T1000 (cell line): ENCODE measurements around the gene PRKCH.

ENCODE experiments used
- DNase-seq: peaks from one replicate; lab custom pipeline; 2025; ENCODE audit warnings: mixed read lengths; lab: John Stamatoyannopoulos, UW

The PRKCH gene

DNA sequence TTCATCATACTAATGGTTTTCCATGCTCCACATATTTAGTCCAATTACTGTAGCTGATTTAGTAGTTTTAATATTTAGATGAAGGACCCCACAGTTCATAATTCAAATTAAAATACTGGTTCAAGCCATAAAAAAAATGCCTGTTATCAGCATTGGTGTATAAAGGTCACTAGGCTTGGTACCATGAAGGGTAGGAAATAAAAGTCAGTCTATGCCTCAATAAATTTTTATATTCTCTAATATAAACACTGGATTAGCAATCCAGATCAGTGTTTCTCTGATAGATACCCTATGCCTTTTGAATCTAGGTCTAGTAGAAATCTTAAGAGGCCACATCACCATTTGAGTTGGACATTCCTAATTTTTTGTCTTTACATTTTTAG lies 210.7 kb downstream of the PRKCH start:
- DNase-seq: no peak

DNA sequence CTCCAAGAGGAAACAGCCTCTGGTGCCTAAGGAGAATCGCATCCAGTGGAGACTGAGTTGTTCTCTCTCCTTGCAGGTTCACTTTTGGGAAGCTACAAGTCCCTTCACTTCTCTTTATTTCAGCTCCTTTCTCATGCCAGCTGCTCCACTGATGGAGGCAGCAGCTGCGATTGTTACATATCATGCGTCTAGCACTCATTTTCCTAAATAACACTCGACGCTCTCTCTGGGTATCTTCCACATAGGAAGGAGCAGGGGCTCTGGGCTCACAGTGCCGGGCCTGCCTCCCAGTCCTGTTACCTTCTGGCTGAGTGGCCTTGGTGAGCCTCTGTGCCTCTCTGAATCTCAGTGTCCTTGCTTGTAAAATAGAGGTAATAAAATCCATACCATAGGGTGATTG lies 211.4 kb downstream of the PRKCH start:
- DNase-seq: no peak

DNA sequence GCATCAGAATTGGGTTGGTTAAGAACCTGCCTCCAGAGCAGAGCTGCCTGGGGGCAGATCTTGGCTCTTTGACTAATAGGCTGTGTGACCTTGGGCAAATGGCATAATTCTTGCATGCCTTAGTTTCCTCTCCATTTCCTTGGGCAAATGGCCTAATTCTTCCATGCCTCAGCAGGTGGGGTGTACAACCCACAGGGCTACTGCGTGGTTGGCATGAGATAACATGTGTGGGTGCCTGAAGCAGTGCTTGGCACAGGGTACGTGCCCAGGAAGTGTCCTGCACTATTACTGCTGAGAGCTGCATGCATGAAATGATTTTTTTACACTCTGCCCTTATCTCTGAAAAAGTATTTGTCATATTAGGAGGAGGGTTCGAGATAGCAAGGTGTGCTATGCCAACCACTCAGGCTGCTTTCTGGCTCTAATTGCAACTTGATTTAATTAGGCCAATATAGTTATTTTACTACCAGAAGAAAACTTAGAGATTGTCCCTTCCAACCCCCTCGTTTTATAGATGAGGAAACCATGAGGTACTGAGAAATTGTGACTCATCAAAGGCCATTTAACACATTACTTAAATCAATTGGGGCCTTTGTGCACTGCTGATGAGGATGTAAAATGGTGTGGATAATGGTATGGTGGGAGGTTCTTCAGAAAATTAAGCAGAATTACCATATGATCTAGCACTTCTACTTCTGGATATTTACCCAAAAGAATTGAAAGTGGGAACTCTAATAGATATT lies 212.3 kb downstream of the PRKCH start:
- DNase-seq: no peak

DNA sequence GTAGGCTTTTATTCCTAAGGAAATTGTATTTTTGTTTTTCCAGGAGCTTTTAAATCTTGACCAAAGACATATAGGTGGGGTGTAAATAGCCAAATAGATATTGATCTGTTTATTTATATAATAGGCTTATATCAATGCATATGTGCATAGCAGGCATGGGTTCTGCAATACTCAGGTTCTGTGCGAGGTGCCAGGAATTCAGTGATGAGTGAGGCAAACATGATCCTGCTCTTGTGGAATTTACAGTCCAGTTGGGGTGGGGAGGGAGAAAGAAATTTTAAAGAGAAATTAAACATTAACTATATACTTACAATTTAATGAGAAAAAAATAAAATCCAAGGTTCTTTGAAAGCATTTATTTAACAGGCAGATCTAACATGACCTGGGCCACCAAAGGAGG lies 213.7 kb downstream of the PRKCH start:
- DNase-seq: no peak

DNA sequence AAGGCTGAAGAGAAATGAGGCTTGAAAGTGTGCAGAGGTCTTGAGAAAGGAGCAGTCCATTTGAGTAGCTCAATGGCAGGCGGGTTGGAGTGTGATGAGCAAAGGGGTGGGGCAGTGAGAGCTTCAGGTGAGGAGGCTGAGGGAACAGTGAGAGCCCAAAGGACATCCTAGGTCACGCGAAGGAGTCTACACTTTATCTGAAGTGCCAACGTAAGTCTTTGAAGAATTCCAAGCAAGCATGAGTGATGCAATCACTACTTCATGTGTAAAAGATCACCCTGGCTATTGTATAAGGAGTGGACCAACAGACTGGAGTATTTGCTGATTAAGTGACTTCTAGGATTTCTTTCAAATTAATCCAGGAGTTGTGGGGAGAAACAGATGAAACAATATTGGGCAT lies 214.1 kb downstream of the PRKCH start:
- no peak for DNase-seq

DNA sequence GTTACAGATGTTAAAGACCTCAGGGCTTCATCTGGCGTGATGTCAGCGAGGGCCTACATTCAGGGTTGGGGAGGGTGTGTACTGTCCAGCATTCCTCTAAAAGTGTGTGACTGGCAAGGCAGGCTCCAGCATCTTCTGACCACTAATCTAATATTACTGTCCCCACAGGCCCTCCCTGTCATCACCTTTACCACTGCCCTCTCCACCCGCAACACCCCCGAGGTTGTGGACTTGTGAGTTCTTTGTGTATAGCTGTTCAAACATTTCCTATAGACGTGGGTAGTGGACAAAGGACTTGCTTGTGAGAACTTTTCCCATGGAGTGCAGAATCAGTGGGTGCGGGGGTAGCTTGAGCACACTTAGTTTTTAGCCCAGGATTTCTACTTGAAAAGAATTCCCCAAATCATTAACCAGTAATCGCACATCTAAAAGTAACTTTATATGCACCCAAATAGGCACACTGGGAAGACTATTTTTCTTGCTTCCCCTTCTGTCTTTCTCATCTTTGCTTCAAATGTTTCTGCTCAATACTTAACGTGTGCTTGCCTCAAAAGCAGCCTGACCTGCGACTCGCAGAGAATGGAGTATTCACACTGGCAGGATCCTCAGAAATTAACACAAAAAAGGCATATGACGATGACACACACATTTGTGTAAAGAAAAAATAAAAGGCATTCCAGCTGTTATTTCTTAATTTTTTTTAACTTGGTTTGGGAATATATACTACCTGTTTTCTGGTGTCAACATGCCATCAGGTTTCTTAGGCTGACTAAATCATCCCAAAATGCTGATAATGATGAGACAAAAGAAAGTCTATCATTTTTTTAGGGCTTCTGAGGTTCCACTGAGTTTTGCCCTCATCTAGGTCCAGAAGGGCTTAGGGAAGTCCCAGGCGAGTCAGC lies 215.5 kb downstream of the PRKCH start:
- DNase-seq: no peak

DNA sequence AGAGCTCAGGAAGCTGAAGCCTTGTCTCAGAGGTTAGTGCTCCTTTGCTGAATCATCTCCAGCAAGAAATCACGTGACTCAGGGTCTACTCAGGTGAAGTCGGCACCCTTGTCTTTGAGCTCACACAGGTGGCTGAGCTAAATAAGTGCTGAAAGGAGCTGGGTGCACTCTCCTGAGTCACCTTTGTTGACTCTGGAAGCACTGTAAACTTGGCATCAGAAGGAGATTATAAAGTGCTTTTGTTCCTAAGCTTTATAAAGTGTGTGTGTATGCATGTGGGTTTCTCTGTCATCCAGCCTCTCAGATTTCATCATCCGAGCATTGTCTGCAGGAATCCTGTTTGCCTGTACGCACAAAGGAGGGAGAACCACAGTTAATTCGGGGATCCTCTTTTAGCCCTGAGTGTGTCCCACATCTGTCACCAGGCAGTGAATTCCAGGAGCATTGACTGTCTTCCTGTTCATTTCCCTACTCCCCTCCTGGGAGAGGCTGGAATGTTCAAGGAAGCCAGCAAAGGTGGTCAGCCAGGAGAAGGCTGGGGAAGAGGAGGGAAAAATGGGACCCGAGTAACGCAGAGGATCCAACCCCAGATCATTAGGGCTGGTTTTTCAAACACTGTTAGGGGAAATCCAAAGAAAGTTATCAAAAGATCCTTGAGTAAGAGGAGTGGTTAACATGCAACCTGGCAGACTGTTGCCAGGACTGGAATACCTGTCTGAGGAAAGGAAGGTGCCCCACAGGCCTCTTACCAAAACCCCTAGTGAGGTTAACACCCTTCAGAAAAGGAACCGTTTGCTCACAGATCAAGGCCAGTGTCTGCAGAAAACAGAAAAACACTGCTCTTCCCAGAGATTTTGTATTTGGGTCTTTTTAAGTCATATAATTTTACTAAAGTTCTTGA lies 216.4 kb downstream of the PRKCH start:
- no peak for DNase-seq

DNA sequence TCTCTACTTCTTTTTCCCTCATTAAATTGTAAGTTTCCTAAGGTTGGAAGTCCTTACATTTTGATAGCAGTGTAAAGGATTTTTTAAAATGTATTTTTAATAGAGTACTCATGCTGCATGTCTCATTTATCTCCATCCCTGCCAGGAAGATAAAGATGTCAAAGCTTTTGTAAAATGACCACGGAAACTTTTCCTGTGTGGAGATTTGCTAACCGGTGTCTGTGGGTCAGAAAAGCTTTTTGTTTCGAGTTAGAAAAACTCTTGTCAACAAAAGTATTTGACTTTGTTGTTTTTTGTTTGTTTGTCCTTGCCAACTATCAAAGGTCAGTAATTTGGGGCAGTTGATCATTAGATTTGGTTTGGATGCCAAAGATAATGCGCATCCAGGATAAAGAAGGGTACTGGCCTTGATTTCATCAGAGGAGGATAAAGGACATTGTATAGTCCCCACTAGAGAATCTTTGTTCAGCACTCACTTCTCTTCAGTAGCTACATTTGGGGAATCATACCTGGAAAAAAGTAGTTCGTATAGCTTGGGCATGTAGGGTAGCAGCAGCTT lies 217.2 kb downstream of the PRKCH start:
- DNase-seq: no peak

DNA sequence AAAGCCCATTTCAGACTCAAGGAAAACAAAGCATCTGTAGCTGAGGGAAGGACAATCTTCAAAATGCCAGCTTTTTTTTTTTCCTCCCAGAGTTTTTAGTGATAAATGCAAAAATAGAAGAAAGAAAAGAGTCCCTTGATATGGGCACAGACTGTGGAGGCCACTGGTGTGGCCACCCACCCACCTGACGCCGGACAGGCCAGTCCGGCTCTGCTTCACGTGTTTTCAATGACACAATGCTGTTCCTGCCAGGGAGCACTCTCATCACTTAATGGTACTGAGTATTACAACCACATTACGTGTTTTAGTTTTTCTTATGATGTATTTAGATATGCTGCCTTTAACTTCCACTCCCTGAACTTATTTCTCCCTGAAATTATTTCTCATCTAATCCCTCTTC lies 218.3 kb downstream of the PRKCH start:
- no peak for DNase-seq

DNA sequence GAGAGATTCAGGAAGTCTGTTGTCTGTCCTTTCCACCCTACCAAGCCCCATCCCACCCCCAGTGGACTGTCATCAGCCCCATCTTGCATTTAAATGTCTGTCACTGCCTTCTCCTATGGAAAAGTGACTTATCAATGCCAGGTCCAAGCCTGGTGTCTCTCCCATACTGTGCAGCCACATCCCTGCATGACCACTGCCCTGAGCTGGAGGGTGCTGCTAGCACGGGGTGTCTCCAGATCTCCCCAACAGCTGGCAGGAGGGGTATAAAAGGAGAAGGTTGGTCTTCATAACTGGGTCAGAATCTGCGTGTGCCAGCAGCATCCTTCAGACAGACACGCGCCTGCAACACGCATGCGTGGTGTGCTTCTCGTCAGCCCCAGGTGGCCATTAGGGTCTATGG lies 219.6 kb downstream of the PRKCH start:
- DNase-seq: no peak

DNA sequence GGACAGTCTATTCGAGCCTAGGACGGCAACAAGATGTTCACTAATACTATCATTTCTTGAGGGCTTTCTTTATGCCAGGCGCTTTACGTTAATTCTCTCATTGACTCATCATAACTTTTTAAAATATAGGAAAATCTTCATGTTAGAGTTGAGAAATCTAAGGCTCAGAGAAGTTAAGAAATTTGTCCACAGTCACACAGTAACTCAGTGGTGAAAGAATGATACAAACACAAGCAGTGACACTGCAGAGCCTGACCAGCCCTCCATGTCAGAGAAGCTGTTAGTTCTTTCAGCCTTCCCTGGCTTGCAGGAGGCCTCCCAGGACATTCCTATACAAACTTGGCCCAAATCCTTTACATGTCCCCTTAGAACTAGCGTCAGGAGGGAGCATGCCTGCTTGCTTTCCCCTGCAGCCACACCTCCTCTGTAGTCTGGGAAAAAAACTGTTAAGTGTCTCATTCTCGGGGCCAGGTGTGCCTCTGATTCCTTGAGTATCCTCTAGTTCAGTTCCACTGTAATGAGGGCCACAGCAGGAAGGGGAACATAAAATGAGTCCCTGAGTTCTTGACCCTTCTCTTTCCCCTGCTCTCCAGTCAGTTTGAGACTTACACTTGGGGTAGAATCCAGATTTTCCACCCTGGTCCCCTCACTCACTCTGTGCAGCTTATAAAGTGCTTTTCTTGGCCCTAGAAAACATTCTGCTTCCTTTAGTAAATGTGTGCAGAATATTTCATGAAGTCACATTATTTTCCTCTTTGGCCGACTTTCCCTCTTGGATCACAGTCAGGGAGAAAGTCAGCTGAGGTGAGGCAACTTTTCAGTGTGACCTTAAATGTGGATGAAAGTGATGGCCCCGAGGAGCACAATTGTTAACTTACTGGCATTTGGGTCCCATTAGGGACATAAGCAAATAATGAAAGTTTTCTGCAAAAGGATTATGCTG lies 221.7 kb downstream of the PRKCH start:
- no peak for DNase-seq

DNA sequence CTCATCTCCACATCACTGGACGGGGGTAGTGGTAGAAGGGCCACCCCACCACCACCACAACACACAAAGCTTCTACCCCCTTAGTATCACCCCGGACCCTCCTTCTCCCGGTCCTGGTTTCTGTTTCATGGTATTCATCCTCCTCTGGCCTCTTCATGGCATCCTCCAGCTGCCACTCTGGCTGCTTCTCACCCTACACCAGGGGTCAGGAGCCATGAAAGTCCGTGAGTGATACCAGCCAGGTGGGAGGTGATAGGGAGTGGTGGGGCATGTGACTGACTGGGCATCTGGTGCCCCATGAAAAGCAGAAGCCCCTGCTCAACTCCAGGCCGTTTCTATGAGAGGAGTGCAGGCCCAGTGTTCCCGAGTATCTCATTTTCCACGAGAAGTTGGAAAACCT lies 222.6 kb downstream of the PRKCH start:
- DNase-seq: no peak

DNA sequence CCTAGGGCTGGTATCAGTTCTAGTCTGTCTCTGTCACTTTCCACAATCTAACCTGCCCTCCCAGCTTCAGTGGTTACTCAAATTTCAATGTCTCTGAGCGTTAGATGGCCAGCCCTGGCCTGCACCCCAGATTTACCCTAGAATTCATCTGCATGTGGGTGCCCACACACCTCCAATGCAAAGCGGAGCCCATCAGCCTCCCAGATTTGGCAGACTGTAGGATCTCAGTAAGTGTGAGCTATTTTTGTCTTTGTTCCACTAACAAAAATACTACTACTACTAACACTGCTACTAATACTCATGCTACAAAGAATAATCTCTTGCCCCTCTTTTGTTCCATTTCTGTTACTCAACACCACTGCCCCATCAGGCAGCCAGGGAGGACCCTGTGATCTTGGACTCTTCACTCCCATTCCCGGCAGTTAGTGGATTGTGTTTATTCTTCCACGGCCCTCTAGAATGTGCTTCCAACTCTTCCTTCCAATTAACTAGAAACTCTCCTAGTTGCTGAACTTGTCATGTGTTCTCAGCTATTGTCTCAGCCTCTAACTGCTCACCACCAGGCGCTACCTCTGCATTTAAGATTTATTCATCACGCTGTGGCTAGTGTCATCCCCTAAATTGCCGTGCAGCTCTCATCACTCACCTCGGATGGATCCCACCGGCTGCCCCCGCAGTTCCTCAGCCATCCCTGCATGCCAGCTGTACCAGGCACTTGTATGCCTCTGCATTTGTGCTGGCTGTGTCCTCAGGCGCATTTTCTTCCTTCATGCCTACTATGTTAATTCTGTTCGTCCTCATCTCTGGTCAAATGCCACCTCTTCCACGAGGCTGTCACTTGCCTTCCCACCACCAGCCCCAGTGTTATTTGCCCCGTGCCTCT lies 223.3 kb downstream of the PRKCH start:
- DNase-seq: no peak

DNA sequence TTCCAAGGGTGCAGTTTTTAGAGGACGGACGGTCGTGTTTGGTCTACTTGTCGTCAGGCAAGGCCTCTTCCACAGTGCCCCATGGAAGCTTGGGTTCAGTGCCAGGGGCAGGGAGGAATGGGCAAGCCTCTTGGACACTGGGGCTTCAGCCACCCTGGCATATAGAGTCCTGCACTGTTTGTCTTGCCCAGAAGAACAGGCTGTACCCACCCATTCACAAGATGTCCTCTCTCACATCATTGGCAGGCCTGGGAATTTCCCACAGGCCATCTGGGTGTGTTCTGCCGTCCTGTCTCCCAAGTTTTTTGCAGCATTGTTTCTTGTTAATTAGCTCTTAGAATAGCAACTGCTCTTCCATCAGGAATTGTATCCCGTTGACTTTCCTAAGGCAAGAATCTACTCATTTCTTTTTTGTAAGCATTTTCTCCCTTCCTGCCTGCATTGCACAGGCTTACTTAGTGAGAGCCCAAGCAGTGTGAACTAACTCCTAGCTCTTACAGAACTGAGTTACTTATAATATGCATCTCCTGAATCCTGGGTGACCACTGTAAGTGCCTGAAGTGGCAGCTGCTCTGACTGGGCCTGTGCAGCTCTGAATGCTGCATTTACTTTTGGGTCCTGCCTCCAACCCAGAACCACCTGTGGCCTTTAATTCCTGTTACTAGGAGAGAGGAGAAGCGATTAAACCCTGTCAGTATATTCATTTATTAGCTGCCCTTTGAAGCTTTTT lies 224.5 kb downstream of the PRKCH start:
- DNase-seq: no peak

DNA sequence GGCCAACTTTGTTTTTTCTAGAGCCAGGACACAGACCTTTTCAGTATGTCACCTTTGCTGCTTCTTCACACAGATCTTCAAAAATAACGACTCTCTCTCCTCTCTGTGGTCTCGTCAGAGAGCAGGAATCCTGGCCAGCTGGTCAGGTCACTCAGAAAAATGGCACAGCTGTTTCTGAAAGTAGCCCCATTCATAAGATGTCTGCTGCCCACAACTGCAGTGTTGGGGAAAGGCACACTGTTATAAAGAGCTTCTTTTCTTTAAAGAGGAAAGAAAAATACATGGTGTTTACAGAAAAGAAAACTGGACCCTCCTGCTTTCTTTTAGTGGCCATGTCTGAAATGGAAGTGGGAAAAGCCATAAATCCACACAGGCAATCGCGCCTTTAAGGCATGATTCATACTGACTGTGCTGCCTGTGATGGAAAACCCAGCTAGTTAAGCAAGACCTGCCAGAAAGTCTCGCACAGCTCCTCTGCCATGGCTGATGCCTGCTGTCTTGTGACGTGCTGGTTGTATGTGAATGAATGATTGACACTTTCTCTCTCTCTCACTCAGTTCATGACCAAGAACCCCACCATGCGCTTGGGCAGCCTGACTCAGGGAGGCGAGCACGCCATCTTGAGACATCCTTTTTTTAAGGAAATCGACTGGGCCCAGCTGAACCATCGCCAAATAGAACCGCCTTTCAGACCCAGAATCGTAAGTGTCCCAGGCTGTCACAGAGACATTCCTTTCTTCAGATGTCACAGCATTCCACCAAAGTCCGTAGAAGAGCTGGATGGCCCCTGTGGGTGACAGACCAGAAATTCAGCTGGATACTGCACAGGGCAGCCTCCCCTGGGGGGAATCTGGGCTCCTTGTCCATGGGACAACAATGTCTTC lies 226.0 kb downstream of the PRKCH start:
- DNase-seq: no peak

DNA sequence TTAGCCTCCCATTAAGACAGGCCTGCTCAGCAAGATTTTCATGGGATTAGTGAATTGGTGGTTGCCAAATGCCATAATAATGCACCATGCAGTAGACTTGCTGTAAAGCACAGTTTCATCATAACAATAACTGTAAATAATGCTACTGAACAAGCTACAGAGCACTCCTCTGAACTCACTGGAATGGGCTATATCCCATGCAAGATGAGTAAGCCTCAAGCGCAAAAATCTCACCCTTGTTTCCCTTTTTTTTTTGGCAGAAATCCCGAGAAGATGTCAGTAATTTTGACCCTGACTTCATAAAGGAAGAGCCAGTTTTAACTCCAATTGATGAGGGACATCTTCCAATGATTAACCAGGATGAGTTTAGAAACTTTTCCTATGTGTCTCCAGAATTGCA lies 228.0 kb downstream of the PRKCH start:
- no peak for DNase-seq

DNA sequence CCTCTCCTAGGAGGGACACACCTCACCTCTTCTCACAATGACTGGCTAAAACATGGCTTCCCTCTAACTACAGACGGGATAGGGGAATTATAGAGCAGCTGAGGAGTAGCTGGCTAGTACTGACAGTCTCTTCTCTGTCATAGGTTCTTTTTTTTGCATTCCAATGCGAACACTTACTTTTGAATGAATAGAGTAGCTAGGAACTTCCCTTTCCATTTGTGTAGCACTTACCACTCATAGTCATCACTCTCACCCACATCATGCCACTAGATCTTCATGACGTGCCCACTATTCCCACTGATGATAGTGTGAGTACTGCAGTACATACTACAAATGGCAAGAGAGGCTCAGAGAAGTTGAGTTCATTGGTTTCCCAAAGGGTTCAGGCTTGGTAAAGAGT lies 230.0 kb downstream of the PRKCH start:
- no peak for DNase-seq

DNA sequence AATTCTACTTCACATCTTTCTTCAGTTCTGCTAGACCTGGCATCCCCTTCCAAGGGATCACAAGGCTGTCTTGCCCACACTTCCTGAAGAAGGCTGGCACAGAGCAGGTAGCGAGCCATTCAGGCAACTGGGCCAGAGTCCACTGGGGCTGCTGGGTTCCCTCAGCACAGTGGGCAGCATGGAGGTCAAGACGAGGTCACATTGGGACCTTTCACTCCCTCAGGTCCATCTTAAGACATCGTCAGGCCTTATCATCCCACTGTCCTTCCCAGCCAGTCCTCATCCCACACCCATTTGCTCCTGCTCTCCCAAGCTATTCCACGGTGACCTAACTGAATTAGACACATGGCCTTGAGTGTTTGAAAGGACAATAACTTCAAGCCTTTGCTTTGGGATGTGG lies 230.9 kb downstream of the PRKCH start:
- no peak for DNase-seq
